NCI-H2029 (cell line): ENCODE measurements around the gene GAL.

ENCODE experiments used
- DNase-seq: peaks from one replicate; lab custom pipeline; 2025; lab: John Stamatoyannopoulos, UW

Gene GAL

DNA sequence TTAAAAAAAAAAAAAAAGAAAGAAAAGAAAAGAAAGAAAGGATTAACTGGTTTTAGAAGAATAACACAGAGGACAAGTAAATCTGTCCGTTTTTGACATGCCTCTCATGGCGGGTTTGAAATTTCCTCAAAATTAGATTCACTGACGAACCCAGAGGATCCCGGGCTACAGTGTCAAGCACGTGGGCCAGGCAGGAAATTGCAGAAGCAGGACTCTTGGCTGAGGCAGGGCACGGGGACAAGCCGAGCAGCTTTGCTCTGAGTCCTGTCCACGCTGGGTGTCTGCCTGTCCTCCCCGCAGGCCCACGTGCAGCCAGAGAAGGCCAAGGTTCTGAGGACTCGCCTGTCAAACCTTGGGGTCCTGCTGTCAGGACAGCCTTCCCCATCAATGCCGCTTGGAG is 24.7 kb downstream of the GAL start:
- DNase-seq, result no peak

DNA sequence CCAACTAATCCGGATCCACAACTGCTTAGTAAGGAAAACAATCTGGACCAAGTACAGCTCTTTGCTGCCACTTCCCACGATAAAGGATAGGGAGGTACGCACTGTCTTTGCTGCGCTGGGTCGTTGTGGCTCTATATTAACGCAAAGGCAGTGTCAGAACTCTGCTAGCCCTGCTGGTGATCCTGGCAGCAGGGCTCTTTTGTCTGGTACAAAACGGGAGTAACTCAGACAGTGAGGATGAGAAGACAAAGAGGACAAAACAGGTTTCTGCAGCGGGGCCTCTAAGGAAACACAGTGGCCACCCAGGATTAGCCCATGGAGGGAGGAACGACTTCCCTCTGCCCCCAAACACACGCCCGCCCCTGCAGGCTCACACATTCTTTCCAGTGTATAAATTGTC is 26.1 kb downstream of the GAL start:
- no peak for DNase-seq

DNA sequence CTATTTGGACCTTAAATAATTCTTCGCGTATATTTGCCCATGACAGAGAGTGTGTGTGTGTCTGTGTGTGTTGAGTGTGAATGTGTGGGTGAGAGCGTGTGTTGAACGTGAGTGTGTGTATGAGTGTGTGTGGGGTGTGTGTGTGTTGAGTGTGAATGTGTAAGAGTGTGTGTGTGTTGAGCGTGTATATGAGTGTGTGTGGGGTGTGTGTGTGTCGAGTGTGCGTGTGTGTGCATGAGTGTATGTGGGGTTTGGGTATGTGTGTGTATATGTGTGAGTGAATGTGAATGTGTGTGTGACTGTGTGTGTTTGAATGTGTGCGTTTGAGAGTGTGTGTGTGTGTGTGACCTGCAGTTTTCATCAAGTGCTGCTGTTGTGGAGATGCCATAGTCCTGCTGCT is 26.8 kb downstream of the GAL start:
- DNase-seq, result no peak

- no peak for DNase-seq
These were observed 29.9 kb downstream of the GAL start for GRCh38 chr11:68714060-68714856.

DNA sequence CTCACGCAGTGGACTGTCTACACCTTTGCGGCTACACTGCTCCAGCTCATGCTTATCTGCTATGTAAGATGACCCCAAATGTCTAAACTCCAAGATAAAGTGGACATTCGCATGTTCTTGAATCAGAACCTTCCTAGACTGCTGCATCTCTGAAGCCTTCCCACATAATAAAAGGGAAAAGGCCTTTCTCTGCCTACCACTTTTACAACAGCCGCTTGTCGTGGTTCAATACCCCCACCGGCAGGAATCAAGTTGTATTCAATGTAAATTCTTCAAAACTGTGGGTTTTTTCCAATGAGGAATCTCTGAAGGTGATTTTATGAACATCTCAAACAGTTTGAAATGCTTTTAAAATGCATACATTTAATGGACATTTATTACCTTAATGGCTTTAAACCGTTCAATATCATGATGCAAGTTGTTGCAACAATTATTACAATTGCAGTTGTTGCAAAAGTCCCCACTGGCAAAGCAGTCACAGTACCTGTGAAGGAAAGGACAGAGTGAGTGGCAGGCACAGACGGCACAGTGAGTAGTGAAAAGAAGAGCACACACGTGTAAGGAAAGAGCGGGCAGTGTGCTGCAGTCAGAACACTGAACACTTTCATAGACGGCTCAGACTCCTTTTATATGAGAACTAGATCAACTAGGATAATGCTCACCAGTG is 31.2 kb downstream of the GAL start:
- DNase-seq, result no peak

GRCh38 chr11:68721075-68721474 is 36.7 kb downstream of the GAL start:
- DNase-seq, result no peak

DNA sequence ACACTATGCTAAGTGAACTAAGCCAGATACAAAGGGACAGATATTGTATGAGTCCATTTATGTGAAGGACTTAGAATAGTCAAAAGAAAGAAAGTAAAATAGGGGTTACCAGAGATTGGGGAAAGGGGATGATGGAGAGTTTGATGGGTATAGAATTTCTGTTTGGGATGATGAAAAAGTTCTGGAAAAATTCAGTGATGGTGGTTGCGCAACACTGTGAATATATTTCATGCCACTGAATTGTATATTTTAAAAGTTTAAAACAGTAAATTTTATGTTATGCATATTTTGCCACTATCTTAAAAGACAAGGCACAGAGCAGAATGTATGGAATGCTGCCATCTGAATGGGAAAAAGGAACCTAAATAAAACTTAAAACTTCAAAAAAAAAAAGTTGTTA is 37.8 kb downstream of the GAL start:
- no peak for DNase-seq

DNA sequence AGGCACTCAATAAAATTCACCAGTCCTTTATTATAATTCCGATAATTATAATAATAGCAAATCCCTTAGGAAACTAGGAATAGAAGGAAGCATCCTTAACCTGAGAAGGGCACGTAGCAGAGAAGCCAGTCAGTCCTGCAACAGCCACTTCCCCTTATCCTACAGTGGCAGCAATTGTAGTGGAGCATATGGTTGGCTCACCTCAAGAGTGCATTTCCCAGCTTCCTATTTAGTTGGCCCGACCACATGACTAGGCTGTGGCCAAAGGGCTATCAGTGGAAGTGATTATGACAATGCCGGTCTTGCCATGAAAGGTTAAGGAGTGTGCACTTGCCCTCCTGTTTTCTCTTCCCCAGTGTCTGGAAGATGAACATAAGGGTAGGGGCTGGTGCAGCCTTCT is 39.9 kb downstream of the GAL start:
- DNase-seq, result no peak

DNA sequence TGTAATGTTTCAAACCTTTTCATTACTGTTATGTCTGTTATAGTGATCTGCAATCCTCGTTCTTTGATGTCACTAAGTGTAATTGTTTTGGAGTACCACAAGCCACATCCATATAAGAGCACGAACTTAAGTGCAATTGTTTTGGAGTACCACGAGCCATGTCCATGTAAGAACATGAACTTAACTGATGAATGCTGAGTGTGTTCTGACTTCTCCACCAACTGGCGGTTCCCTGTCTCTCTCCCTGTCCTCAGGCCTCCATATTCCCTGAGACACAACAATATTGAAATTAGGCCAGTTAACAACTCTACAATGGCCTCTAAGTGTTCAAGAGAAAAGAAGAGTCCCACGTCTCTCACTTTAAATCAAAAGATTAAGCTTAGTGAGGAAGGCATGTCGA is 43.4 kb downstream of the GAL start:
- DNase-seq, result no peak

DNA sequence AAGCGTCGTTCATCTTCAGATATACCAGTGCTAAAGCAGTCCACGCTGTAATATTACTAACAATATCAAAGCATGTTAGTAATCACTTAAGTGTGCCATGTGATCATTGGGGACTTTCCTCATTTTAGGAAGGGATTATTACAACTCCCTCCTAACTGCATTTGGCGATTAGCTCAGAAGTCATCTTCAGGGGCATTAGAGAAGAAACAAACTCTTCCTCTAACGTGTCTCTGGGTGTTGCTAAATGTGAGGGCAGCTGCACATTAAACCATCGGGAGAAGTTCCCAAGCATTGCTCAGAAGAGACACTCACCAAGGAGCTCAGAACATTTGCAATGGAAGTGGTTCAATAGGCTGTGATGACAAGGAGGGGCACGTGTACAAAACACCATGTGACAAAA is 49.8 kb downstream of the GAL start:
- DNase-seq, result no peak

DNA sequence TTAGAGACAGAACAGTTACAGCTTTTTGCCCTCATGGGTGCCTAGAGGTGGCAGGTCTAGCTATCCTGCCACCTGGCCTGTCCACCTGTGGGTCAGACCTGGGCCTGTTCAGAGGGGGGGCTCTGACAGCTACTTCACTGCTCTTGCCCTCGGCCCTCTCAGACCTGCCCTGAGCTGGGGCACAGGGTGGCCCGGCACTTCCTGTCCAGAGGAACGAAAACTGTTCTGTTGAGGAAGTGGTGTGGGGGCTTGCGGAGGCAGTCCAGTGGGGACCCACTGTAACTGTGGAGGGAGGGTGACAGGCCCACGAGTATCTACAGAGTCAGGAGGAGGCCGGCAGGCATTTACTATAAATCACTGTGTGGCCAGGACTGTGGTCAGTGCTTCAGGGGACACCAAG is 50.8 kb downstream of the GAL start:
- no peak for DNase-seq

- no peak for DNase-seq
These were observed 51.3 kb downstream of the GAL start for GRCh38 chr11:68735646-68736045.
